Measurements from ENCODE around the gene ACY1. TPM values are rescaled to one million over a fixed set of nuclear protein-coding genes. Genes with fewer than 3 reads are reported as not detected.
"Not testable (repeated sequence)": the region's sequence is repeated elsewhere in the genome, so short reads cannot be mapped to it uniquely, and the experiment has no call there.

Gene ACY1
- total RNA-seq, 4 donors from 2014 or later = 31.2 to 49.3 (median 36.8) TPM

- no peak overlapping the region for H3K4me3 ChIP-seq
- no peaks in the 10 kb centered on the region for H3K36me3 ChIP-seq
- WGBS = 44% methylated on average over 5 of the region's 11 CpGs
- H3K4me1 ChIP-seq = peaks cover 51% of the 10 kb centered on the region
- DNase-seq (ENCODE audit: low spot score in 2 of 2) = no peak
- TF ChIP-seq EP300 (IDR thresholded peaks at IDR 0.05) = no peak
- no peak for TF ChIP-seq POLR2A (IDR thresholded peaks at IDR 0.05)
- TF ChIP-seq POLR2AphosphoS5 (IDR thresholded peaks at IDR 0.05) = no peak
- TF ChIP-seq CTCF (IDR thresholded peaks at IDR 0.05) = no peak
- no peak overlapping the region for H3K27ac ChIP-seq
- H3K27me3 ChIP-seq = no peaks in the 10 kb centered on the region
- H3K9me3 ChIP-seq = no peaks in the 10 kb centered on the region
Observed at GRCh38 chr3:52032702-52033408, 49.5 kb downstream of the ACY1 start.

- not testable (repeated sequence) for DNase-seq (ENCODE audit: low spot score in 2 of 2); H3K27me3 ChIP-seq
- peaks cover 58% of the 10 kb centered on the region for H3K4me1 ChIP-seq
Observed at GRCh38 chr3:52033748-52034147, 50.4 kb downstream of the ACY1 start.

GRCh38 chr3:52034212-52034611 lies 50.9 kb downstream of the ACY1 start:
- H3K27me3 ChIP-seq = no peaks in the 10 kb centered on the region
- no peak for TF ChIP-seq POLR2A (IDR thresholded peaks at IDR 0.05)
- TF ChIP-seq CTCF (IDR thresholded peaks at IDR 0.05) = no peak
- no peak for TF ChIP-seq POLR2AphosphoS5 (IDR thresholded peaks at IDR 0.05)
- TF ChIP-seq EP300 (IDR thresholded peaks at IDR 0.05) = no peak
- 90% methylated on average over 5 of the region's 5 CpGs for WGBS
- no peak overlapping the region for H3K27ac ChIP-seq
- no peak overlapping the region for H3K4me3 ChIP-seq
- H3K9me3 ChIP-seq = no peaks in the 10 kb centered on the region
- no peaks in the 10 kb centered on the region for H3K36me3 ChIP-seq
- DNase-seq (ENCODE audit: low spot score in 2 of 2) = no peak
- H3K4me1 ChIP-seq = peaks cover 58% of the 10 kb centered on the region

More at GRCh38 chr3:52033748-52034147, 50.4 kb downstream of the ACY1 start:
- H3K36me3 ChIP-seq, H3K27ac ChIP-seq, H3K4me3 ChIP-seq, H3K9me3 ChIP-seq: not testable (repeated sequence)
- WGBS = 83% methylated on average over 6 of the region's 6 CpGs

- DNase-seq (ENCODE audit: low spot score in 2 of 2) = no peak
- Histone ChIP-seq H3K9me3 (no peaks in the 10 kb centered on the region), H3K4me1 (peaks cover 60% of the 10 kb centered on the region), H3K36me3 (no peaks in the 10 kb centered on the region), H3K27me3 (no peaks in the 10 kb centered on the region), H3K27ac (no peak overlapping the region), H3K4me3 (no peak overlapping the region)
- TF ChIP-seq POLR2AphosphoS5 (IDR thresholded peaks at IDR 0.05) (no peak), EP300 (IDR thresholded peaks at IDR 0.05) (no peak), CTCF (IDR thresholded peaks at IDR 0.05) (no peak), POLR2A (IDR thresholded peaks at IDR 0.05) (no peak)
- WGBS = 92% methylated on average over 2 of the region's 3 CpGs
Observed at GRCh38 chr3:52034651-52035050, 51.3 kb downstream of the ACY1 start.

- 64% methylated on average over 4 of the region's 5 CpGs for WGBS
- no peaks in the 10 kb centered on the region for H3K9me3 ChIP-seq
- DNase-seq (ENCODE audit: low spot score in 2 of 2) = no peak
- TF ChIP-seq POLR2AphosphoS5 (IDR thresholded peaks at IDR 0.05) (no peak), CTCF (IDR thresholded peaks at IDR 0.05) (no peak), POLR2A (IDR thresholded peaks at IDR 0.05) (no peak), EP300 (IDR thresholded peaks at IDR 0.05) (no peak)
- peaks cover 59% of the 10 kb centered on the region for H3K4me1 ChIP-seq
- no peaks in the 10 kb centered on the region for H3K27me3 ChIP-seq
- H3K4me3 ChIP-seq = no peak overlapping the region
- H3K27ac ChIP-seq = no peak overlapping the region
- no peaks in the 10 kb centered on the region for H3K36me3 ChIP-seq
Observed at GRCh38 chr3:52036222-52036694, 52.9 kb downstream of the ACY1 start.

Measured in suprapubic skin (tissue), 4 donors.